Hindlimb muscle (tissue), 1 donor: ENCODE data around the gene FIBP. TPM values are rescaled to one million over a fixed set of nuclear protein-coding genes. Genes with fewer than 3 reads are reported as not detected.

Experiments
- DNase-seq: peaks from one replicate; pipeline ENCODE4 v3.0.0-alpha.2; 2013
- polyA plus RNA-seq: library from polyadenylated mRNA; unstranded; fragments of 120-200 nt; gene quantifications from one replicate; pipeline ENCODE4 v1.2.1, GENCODE V29; 2013; ENCODE audit not compliant: insufficient read length

FIBP gene
- polyA plus RNA-seq, 1 donor, result 59.8 TPM

DNA sequence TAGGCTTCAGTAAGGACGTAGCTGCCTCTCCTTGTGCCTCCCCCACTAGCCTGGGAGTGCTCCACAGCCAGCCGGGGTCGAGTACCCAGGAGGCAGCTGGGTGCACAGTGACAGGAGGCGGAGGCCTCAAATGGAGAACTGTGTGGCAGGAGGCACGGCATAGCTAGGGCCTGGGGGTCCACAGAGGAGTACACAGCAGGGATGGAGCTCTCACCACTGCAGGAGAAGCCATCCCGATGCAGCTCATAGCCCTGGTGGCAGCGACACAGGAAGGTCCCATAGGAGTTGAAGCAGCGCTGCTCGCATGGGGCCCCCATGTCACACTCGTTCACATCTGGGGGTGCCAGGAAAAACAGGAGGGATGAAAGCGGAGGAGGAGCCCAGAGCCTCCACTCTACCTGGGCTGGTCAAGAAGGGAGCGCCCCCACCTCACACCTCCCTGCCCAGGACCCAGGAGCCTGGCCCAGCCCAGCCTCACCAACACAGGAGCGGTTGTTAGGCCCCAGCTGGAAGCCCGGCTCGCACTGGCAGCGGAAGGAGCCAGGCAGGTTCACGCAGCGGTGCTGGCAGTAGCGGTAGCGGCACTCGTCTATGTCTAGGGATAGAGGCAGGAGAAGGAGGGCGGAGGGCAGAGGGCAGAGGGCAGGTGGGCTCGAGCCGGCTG, 18.5 kb downstream of the FIBP start:
- no peak for DNase-seq

DNA sequence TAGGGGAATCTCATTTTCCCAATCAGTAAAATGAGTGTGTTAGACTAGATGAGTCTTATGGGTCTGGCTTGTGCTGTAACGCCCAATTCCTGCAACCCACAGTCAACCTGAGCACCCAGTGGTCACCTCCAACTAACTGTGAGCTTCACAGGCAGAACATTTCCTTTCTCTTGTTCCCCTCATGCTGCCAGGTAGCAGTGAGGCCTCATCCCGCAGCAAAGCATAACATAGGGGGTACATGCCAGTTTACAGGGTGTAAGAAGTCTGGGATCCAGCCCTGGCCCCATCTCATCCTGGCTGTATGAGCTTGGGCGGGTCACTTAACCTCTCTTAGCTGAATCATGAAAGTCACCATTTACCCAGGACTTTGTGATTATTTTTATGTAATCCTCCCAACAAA, 19.4 kb downstream of the FIBP start:
- no peak for DNase-seq

DNA sequence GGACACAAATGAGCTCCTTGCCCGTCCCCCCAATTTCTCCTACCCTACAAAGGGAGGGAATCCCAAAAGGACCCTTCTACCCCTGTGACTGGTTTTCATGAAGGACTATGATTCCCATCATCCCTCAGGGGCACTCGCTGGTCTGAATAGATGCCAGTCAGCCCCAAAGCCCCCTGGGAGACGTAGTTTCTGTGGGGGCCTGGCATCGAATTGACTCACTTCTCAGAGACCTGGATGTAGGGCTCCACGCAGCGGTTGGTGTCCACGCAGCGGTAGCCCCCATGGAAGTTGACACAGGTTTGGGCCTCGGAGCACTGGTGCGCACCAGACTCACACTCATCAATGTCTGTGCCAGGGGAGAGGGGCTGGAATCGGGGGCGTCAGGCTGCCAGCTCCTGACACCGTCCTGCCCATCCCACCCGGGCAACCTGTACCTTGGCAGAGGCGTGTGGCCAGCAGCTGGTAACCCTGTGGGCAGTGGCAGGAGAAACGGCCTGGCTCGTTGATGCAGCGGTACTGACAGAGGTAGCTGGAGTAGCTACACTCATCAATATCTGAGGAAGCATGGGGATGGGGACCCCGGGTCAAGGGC, 20.1 kb downstream of the FIBP start:
- DNase-seq, result no peak

DNA sequence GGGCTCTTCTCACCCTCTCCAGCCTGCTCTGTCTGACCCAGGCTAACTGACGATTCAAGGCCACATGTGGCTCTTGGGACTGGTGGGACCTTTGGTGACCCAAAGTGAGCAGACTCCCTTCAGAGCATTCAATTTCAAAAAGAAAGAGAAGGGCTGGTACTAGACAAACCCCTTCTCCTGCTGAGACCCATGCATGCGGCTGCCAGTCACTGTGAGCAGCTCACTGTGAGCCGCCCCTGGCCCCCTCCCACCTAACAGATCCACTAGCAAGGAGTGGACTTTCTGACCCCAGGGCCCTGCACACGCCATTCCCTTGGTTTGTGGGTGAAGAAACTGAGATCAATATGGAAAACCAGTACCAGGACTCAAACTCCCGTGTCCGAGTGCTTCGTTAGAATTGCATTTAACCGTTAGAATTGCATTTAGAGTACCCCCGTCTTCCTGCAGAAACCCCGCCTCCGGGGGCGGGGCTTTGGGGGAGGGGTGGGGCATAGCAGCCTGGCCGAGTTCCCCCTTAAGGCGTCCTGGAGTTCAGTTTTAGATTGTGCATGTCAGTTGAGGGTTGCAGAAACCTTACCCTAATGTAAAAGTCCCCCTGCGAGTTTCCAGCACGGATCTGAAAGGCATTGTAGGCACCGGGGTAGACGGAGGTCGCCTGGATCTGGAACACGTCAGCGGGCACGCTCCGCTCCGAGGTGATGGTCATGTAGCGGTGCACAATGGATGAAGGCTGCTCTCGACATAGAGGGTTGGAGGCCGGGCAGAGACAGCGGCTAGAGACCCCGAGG, 20.8 kb downstream of the FIBP start:
- no peak for DNase-seq

DNA sequence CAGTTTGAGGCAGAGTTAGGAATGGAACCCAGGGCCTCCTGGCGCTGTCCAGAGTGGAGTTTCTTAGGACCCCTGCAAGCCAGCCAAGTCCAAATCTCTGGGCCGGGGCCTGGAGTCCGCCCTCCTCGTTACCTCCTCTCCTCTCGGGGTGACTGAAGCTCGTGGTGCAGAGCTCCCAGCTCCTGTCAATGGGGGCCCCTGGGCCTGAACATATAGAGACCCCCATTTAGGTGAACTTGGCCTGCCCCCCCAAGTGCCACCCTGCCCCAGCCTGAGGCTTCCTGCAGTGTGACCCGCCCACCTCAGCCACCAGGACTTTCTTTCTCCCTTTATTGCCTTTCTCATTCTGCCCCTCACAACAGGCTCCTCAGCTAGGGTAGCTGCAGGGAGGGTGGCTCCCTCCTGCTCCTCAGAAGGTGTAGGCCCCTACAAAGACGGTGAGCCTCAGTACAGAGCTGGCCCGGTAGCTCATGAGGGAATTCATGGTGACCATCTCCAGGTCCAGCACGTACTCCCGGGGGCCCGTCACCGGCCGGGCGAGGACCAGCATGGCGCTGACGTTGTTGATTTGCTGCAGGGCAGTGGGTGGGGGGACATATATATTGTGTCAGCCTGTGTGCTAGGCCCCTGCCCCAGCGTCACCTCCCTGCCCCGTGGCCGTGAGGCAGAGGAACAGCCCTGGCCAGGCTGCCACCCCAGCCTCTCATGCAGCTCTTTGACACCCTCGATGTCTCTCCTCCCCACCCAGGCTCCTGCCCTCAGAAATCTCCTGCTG, 21.6 kb downstream of the FIBP start:
- DNase-seq, result no peak

DNA sequence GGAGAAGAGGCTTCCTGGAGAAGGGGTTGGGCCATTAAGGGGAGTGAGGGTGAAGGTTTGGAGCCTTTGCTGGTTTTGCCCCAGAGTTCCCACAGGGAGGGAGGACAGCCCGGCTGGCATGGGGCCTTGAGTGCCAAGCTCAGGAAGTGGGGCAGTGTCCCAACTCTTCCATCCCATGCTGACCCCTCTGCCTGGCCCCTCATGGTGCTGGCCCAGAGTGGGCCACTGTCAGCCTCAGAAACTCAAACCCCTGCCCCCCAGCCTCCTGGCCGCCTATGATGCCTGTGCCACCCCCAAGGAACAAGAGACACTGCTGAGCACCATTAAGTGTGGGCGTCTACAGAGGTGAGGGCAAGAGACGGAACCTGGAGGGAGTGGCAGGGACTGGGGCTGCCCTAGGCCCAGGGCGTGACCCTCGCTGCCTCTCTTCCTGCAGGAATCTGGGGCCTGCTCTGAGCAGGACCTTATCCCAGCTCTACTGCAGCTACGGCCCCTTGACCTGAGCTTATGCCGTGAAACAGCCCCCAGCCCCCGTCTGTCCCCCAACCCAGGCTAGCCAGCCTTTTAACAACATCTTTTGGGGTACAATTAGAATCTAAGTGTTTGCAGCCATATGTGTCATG, 22.6 kb downstream of the FIBP start:
- no peak for DNase-seq

DNA sequence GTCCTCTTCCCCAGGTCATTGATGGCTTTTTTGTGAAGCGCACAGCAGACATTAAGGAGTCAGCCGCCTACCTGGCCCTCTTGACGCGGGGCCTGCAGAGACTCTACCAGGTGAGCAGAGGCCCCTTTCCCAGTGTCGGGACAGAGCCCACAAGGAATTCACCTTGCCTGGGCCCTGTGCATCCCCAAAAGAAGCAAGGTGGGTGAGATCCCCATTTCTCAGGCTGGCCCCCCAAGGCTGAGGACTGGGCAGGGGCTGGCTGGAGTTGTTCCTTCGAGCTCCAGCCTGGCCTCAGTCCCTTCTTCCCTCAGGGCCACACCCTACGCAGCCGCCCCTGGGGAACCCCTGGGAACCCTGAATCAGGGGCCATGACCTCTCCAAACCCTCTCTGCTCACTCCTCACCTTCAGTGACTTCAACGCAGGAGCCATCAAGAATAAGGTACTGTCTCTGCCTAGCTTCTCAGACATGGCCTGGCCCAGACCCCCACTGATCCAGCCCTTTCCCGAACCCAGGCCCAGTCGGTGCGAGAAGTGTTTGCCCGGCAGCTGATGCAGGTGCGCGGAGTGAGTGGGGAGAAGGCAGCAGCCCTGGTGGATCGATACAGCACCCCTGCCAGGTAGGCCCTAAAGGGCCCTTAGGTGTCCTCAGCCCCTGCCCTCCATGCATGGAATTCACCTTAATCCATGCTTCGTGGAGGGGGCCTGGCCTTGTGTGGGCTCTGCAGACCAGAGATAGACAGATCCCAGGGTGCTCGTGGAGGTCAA, 23.4 kb downstream of the FIBP start:
- no peak for DNase-seq

DNA sequence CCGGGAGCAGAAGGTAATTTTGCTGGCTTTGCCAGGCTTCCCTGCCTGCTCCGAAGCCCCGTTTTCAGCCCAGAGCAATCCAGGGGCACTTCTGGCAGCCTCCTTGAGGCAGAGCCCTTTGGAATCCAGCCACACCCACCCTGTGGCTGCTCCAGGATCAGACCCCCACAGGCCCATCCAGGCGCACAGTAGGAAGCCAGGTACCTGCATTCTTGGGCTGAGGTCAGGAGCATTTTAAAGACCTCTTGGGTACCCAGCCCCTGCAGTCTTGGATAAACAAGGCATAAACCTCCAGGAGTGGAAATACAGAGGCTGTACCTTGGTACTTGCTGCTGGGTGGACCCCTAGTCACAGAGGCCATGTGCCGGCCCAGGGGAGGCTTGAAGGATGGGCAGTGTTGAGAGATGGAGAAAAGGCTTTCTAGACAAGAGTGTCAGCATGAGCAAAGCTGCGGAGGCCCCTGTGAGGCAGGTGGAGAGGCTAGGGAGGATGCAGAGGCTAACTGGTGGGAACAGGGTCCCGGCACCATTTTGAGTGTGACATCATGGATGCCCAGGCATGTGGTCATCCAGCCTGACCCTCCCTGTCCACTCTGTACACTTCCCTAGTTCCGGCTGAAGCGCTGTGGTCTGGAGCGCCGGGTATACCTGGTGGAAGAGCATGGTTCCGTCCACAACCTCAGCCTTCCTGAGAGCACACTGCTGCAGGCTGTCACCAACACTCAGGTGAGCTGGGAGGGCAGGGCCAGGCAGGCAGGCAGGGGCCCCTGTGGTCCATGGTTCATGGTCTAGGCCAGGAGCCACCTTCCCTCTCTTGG, 24.2 kb downstream of the FIBP start:
- no peak for DNase-seq

DNA sequence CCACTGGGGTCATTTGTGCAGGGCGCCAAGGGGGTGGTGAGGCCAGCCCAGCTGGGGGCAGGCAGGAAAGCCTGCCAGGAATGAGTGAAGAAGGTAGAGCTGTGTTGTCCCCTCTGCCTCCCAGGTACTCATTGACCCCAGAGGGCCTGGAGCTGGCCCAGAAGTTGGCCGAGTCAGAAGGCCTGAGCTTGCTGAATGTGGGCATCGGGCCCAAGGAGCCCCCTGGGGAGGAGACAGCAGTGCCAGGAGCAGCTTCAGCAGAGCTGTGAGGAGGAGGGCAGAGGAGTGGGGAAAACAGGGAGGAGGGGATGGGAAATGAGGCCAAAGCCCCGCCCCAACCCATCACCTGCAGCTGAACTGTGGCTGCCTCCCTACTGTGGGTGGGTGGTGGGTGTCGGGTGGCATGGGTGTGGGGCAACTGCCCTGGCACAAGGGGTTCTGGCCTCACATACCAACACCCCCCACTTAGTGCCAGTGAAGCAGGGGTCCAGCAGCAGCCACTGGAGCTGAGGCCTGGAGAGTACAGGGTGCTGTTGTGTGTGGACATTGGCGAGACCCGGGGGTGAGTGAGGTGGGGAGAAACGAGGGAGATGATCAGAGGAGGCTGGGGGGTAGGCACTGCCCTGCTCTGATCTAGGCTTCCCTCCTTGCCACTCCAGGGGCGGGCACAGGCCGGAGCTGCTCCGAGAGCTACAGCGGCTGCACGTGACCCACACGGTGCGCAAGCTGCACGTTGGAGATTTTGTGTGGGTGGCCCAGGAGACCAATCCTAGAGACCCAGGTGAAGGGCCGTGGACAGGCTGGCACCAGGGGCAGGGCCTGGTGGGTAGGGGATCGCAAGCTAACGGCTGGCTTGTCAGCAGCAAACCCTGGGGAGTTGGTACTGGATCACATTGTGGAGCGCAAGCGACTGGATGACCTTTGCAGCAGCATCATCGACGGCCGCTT, 25.1 kb downstream of the FIBP start:
- DNase-seq, result no peak

DNA sequence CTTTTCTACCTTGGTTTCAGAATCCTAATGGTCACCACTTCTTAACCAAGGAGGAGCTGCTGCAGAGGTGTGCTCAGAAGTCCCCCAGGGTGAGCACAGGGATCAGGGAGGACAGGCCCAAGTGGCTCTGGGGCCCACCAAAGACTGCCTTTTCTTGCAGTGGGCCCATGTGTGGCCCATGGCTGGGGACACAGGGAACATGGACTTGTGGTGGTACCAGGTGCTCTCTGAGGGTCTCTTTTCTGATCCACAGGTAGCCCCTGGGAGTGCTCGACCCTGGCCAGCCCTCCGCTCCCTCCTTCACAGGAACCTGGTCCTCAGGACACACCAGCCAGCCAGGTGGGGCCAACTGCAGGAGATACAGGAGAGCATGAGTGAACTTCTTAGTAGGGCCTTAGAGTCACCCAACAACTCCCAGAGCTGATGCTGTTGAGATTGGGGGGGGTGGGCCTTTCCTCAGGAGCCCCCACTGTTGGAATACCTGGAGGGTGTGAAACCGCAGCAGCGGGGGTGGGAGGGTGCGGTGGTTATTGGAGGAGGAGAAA, 26.0 kb downstream of the FIBP start:
- no peak for DNase-seq

DNA sequence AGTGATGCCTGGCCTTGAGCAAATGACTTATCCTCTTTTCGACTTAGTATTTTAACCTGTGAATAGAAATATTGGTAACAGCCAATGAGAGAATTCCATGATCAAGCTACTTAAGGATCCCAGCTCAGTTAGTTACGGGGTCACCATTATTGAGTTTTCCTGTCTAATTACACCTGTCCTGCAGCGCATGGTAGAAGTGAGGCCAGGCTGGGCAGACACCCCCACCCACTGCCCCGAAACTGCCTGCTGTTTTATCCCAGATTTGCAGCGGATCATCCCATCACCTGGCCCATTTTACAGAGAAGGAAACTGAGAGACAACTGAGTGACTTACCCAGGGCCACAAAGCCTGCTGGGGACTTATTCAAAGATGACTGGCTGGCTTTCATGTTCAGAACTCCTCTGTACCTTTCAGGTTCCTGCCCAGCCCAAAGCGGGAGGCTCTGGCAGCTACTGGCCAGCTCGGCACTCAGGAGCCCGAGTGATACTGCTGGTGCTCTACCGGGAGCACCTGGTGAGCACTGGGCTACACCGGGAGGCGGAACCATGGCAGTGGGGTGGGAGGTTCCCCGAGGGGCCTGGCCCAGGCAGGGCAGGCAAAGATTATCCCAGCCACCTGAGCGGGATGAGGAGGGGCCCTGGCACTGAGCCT, 26.6 kb downstream of the FIBP start:
- DNase-seq, result no peak

DNA sequence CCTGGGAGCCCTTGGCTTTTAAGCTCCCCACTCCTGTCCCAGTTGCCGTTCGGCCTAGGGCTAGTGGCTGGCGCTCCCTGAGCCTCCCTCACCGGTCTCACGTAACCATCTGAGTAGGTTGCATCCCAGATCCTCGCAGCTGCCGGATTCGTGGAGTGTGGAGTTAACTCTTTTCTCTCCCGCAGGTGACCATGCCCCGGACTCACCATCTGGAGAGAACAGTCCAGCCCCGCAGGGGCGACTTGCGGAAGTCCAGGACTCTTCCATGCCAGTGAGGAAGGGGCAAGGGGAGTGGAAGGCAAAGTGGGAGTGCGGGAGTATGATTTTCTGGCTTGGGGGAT, 27.1 kb downstream of the FIBP start:
- DNase-seq, result no peak

DNA sequence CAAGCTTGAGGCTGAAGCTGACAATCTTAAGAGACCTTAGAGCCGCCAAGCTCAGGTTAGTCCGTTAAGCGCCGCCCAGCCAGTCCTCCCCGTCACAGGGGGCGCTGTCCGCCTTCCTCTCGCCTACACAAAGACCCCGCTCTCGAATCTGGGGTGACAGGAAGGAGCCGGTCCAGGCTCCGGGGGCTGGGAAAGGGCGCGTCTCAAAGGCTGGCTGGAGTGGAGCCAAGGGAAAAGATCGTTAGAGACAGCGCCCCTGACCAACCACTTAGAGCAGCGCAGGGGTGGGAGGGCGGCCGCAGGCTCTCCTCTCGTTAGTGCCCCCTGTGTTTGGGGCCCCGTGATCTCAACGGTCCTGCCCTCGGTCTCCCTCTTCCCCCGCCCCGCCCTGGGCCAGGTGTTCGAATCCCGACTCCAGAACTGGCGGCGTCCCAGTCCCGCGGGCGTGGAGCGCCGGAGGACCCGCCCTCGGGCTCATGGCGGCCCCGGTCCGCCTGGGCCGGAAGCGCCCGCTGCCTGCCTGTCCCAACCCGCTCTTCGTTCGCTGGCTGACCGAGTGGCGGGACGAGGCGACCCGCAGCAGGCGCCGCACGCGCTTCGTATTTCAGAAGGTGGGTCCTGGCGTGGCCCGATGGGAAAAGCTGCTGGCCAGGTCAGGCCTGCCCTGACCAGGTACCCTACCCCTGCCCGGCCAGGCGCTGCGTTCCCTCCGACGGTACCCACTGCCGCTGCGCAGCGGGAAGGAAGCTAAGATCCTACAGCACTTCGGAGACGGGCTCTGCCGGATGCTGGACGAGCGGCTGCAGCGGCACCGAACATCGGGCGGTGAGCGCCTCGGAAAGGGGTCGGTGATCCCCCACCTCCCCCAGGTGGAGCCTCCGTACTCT, 27.8 kb downstream of the FIBP start, which contains the start of gene MUS81:
MUS81 (plus strand) TSS at position 156 of the 887 bp plus-strand sequence; CDS start at position 477, 321 bp downstream.
- peak; percentile 94 for DNase-seq

DNA sequence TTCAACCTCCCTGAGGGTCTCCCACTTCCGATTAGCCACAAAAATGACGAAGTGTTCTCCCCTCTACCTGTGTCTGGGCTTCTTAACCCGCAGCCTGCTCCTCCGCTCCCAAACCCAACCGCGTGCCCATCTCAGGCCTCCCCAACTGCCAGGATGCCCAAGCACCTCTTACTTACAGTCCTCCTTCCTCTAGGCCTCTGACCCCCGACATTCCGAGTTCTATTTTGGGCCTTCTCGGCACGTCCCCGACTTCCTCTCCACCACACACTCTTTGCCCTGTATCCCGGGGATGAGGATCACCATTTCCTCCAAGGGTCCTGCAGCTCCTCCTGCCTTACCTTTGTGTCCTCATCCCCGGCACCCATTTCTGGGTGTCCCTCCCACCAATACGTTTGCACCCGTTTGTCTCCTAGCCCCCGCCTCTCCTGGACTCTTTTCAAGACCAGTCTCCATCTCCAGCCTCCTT, 28.4 kb downstream of the FIBP start:
- no peak for DNase-seq

DNA sequence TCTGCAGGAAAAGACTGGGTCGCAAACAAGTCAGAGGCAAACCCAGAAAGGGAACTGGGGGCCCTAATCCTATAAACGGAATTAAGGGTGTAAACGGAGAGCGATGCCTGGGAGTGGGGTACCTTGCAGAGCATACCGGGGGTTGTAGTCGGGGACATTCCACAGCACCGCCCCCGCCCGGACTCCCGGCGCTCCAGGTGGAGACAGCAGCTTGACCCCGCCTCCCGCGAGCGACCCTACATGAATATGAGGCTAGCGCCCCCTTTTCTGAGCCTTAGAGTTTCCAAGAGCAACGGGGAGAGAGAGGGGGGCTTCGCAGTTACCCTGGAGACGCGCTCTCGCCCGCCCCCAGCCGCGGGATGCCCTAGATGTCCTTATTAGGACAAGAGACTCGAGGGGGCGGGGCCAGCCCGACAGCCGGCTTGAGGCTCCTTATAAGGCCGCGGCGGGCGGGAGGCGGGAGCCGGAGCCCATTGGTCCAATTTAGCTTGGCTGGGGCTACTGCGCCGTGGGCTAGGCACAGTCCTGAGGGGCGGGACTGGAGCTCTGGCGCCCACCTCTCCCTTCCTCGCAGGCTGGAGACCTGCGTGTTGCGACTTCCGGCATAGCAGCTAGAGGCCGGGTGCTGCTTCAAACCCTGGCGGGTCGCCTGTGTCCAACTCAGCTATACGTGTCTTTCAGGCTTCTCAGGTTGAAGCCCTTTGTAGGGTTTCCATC, 29.0 kb downstream of the FIBP start:
- peak; percentile 95 for DNase-seq

DNA sequence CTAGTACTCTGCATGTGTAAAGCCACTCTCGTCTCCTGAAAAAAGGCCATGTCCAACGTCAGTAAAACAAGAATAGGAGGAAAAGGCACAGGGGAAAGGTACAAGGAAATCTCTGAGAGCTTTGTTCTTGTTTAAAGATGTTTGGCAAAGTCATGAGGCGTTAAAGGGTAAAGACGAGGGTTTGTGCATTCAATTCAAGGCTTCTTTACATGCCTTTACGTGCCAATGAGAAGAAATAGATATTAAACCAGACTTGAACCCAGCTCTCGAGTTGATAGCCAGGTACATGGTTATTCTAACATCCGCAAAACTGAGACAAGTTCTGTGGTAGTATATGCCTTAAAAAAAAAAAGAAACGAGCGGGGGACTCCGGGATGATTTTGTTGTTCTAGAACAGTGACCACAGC, 29.6 kb downstream of the FIBP start:
- no peak for DNase-seq
